GM18858 (cell line): ENCODE results near the gene DAB1.
"Not testable (repeated sequence)": the region's sequence is repeated elsewhere in the genome, so short reads cannot be mapped to it uniquely, and the experiment has no call there.

Experiments used
- ATAC-seq: cut with Tn5 transposase; IDR thresholded peaks from one replicate; pipeline ENCODE4 v1.9.1; 2021; ENCODE audit not compliant: unreplicated experiment

Gene DAB1

DNA sequence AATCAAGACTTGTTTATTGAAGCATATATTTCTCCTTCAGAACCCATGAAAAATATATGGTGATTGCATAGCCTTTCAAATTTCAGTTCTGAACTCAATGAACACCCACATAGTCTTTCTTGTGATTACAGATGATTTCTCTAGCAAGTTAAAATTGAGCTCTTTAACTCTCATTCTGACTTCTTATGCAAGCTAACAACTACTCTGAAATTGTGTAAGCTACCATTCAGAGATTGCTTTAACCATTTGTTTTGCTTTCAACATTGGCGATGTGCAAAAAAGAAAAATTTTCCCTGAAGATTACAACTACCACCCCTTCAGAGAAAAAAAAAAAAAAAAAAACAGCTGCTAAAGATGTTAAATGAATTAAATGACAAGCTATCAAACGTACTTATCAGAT, 193.9 kb downstream of the DAB1 start:
- ATAC-seq: no peak

DNA sequence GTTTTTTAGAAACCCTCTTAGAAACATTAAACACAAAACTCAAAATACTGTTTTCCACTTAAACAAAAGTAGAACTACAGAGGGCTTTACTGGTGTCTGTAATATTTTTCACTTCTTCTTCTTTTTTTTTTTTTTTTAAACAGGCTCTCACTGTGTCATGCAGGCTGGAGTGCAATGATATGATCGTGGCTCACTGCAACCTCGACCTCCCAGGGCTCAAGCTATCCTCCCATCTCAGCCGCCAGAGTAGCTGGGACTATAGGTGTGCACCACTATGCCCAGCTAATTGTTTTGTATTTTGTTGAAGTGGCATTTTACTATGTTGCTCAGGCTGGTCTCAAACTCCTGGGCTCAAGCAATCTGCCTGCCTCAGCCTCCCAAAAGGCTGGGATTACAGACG, 194.8 kb downstream of the DAB1 start:
- ATAC-seq: no peak

- no peak for ATAC-seq
Measured at GRCh38 chr1:57222801-57223200, 201.1 kb downstream of the DAB1 start.

DNA sequence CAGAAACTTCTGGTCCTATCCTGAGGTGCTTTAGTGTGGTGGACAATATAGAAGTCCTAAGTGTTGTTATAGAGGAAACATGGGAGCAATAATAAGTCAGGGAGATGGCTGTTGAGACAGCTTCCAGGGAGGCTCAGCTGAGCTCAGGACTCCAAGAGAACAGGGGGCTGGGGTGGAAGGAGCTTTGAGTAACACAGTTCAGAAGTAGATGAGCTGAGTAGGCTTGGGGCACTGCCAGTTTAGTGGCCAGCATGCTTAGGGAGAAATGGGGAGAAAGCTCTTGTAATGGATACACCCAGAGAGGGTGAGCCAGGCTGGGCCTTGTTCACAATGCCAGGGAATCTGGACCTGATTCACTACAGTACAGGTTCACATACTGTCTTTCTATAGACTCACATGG, 201.6 kb downstream of the DAB1 start:
- ATAC-seq: no peak

DNA sequence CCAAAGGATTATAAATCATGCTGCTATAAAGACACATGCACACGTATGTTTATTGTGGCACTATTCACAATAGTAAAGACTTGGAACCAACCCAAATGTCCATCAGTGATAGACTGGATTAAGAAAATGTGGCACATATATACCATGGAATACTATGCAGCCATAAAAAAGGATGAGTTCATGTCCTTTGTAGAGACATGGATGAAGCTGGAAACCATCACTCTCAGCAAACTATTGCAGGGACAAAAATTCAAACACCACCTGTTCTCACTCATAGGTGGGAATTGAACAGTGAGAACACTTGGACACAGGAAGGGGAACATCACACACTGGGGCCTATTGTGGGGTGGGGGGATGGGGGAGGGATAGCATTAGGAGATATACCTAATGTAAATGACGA, 203.0 kb downstream of the DAB1 start:
- not testable (repeated sequence) for ATAC-seq

- no peak for ATAC-seq
Measured at GRCh38 chr1:57218487-57219079, 205.3 kb downstream of the DAB1 start.

GRCh38 chr1:57217905-57218304, 206.0 kb downstream of the DAB1 start:
- no peak for ATAC-seq

- ATAC-seq: no peak
Measured at GRCh38 chr1:57214951-57215575, 208.8 kb downstream of the DAB1 start.

DNA sequence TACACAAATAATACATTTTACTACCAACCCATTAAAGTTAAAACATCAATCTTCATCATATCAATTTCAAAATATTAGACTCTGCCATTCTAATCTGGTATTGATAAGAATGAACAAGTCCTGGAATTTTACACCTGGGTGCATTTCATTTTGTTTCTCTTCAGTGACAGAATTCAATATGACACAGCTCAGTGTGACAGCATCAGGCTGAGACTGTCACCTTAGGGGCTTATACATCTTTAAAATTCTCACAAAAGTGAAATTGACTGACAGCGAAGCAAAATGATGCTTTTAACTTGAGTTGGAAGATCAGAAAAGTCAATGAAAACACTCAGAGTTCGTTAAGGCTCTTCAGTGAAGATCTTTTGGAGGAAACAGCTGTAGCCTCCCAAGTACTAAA, 213.0 kb downstream of the DAB1 start:
- no peak for ATAC-seq

- no peak for ATAC-seq
Measured at GRCh38 chr1:57209495-57209894, 214.4 kb downstream of the DAB1 start.

- no peak for ATAC-seq
Measured at GRCh38 chr1:57208741-57209302, 215.0 kb downstream of the DAB1 start.

DNA sequence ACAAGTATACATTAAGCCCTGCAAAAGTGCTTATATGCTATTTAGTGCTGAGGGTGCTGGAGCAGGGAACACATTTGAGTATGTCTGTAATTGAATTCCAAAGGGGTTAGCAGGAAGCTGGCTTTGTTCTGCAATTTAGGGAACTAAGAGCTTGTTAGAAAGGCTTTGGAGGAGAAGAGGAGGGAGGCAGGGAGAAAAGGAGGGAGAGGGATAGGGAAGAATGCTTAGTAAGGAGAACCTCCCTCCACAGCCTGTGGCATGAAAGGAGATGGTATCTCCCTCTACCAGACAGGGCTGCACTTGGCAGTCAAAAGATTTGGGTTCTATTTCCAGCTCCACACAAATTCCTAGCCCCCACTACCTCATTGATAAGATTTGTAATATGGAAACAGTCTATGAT, 217.8 kb downstream of the DAB1 start:
- ATAC-seq: no peak

DNA sequence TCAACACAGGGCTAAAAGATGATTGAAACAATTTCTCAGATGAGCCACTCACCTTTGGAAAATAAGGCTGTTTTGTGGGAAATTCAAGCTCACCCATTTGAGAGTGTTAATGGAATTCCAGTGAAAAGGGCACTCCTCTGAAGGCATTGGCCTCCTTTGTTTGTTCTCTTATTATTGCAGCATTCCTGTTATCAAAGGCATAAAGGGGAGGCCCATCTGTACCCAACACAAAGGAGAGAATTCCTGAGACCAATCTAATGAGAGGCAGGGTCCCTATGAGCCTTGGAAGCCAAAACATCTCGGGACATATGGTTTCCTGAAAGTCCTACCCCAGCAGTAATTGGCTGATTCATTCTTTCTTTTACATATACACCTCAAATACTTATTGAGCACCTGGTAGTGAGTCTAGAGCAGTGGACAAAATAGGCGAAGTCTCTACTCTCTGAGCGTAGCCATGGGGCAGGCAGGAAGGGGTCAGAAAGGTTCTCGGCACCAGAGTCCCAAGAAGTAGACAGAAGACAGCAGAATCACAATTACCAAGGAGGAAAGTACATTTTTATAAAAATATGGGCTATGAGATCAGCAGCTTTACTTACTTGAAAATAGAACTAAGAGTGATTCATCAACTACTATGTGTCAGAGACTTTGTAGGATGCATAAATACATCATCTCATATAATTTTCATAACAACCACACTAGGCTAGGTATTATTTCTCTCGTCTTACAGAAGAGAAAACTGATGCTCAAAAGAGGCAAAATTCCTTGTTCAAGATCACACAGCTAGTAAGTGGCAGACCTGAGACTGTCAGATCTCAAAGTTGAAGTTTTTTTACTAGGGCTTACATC, 218.7 kb downstream of the DAB1 start:
- ATAC-seq: no peak

DNA sequence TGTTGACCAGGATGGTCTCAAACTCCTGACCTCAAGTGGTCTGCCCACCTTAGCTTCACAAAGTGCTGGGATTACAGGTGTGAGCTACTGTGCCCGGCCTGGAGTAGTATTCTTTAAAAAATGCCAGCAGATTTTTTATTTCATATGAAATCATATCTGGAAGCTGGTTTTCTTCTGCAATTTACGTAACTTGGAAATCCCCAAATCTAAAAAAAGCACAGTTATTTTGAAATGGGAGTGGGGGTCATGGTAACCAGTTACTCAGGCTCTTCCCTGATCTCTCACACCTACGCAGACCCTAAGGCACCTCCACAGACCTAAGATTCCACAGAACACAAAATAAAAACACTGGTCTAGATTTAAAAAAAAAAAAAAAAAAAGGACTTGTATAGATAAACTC, 219.8 kb downstream of the DAB1 start:
- ATAC-seq: no peak

GRCh38 chr1:57202241-57202640, 221.6 kb downstream of the DAB1 start:
- ATAC-seq: no peak

GRCh38 chr1:57198912-57199311, 224.9 kb downstream of the DAB1 start:
- no peak for ATAC-seq

- ATAC-seq: no peak
Measured at GRCh38 chr1:57195436-57195941, 228.4 kb downstream of the DAB1 start.

GRCh38 chr1:57192222-57192621, 231.6 kb downstream of the DAB1 start:
- ATAC-seq: no peak

DNA sequence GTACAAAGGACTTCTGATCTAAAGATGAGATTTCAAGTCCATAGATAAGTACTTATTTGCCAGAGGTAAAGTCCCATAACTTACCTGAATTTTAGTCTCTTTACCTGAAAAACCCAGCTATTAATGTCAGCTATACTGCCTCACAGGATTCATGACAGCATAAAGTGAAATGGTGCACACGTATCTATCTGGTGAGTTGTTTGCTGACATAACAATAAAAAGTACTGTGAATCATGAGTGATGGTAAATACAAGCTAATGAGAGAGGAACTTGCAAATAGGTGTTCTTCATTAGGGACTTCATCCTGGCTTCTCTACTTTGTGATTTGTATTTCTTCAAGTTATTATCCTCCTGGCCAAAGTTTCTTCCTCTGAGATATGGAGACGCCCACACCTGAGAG, 233.0 kb downstream of the DAB1 start:
- no peak for ATAC-seq

- ATAC-seq: no peak
Measured at GRCh38 chr1:57188168-57188567, 235.7 kb downstream of the DAB1 start.

GRCh38 chr1:57186455-57186854, 237.4 kb downstream of the DAB1 start:
- ATAC-seq: no peak

DNA sequence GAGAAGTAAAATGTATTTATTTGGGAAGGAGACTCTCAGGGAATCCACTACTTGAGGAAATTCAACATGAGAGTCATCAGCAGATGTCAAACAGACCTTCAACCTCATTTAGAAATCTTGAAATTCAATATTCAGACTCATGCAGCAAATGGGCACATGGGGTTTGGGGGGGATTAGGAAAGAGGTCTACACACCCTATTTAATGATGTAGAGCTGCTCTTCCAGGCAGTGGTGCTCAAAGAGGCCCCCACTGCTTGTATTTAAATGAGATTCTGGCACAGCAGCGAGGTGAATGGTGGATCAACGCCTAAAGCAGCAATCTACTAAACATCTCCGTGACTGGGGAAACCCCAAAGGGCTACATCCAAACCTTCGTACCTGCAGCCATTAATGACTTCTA, 244.9 kb downstream of the DAB1 start:
- ATAC-seq: no peak
